Astrocyte (in vitro differentiated cells and primary cell): ENCODE measurements around the gene SHISA7. TPM values are rescaled to one million over a fixed set of nuclear protein-coding genes. Genes with fewer than 3 reads are reported as not detected.

Experiments used
- DNase-seq: peaks from one replicate; pipeline ENCODE4 v3.0.0-alpha.2; 2010; ENCODE audit warnings: low read depth
- FAIRE-seq: peaks from 2 replicates; lab custom pipeline; 2011; peaks lifted over from hg19 to GRCh38; lab: Jason Lieb, UNC
- H2AFZ ChIP-seq: 2 replicates; pipeline ENCODE4 v1.6.0; 2012; ENCODE audit warnings: low read depth, low read length, inconsistent platforms
- H3K27ac ChIP-seq: 2 replicates; pipeline ENCODE4 v1.5.1; 2011; ENCODE audit warnings: low read depth, low read length, inconsistent platforms
- H3K27me3 ChIP-seq: 2 replicates; pipeline ENCODE4 v1.6.0; 2011; ENCODE audit warnings: low read length, inconsistent platforms; ENCODE audit not compliant: insufficient read depth
- H3K36me3 ChIP-seq: 2 replicates; pipeline ENCODE4 v1.5.1; 2011; ENCODE audit warnings: low read length, inconsistent platforms; ENCODE audit not compliant: insufficient read depth
- H3K4me1 ChIP-seq: 2 replicates; pipeline ENCODE4 v1.5.1; 2011; ENCODE audit warnings: low read length, inconsistent platforms; ENCODE audit not compliant: insufficient read depth
- H3K4me2 ChIP-seq: 2 replicates; pipeline ENCODE4 v1.6.0; 2012; ENCODE audit warnings: low read length, inconsistent platforms
- H3K4me3 ChIP-seq: 2 replicates; pipeline ENCODE4 v1.5.1; 2011; ENCODE audit warnings: low read depth, mild to moderate bottlenecking, low read length, inconsistent platforms; ENCODE audit not compliant: insufficient read depth
- H3K79me2 ChIP-seq: 2 replicates; pipeline ENCODE4 v1.6.0; 2012; ENCODE audit warnings: mild to moderate bottlenecking, low read length, inconsistent platforms; ENCODE audit not compliant: insufficient read depth
- H3K9ac ChIP-seq: 2 replicates; pipeline ENCODE4 v1.6.0; 2012; ENCODE audit warnings: mild to moderate bottlenecking, low read length, inconsistent platforms
- H3K9me3 ChIP-seq: 2 replicates; pipeline ENCODE4 v1.5.1; 2012; ENCODE audit warnings: low read depth, mild to moderate bottlenecking, low read length, inconsistent platforms; ENCODE audit not compliant: insufficient read depth
- H4K20me1 ChIP-seq: 2 replicates; pipeline ENCODE4 v1.6.0; 2012; ENCODE audit warnings: low read length, inconsistent platforms; ENCODE audit not compliant: insufficient read depth
- H3K27ac Mint-ChIP-seq: one replicate; pipeline ENCODE4 v1.8.0; 2021; ENCODE audit warnings: mild to moderate bottlenecking, mixed read lengths; ENCODE audit not compliant: unreplicated experiment
- H3K27me3 Mint-ChIP-seq: one replicate; pipeline ENCODE4 v1.8.0; 2021; ENCODE audit warnings: low read depth, mixed read lengths; ENCODE audit not compliant: unreplicated experiment
- H3K36me3 Mint-ChIP-seq: one replicate; pipeline ENCODE4 v1.8.0; 2021; ENCODE audit warnings: low read depth, mixed read lengths; ENCODE audit not compliant: unreplicated experiment
- H3K4me1 Mint-ChIP-seq: one replicate; pipeline ENCODE4 v1.8.0; 2021; ENCODE audit warnings: low read depth, mixed read lengths; ENCODE audit not compliant: unreplicated experiment
- H3K4me3 Mint-ChIP-seq: one replicate; pipeline ENCODE4 v1.8.0; 2021; ENCODE audit warnings: mild to moderate bottlenecking, moderate library complexity, mixed read lengths; ENCODE audit not compliant: unreplicated experiment
- H3K9me3 Mint-ChIP-seq: one replicate; pipeline ENCODE4 v1.8.0; 2021; ENCODE audit warnings: mild to moderate bottlenecking, mixed read lengths; ENCODE audit not compliant: unreplicated experiment
- CTCF ChIP-seq: IDR thresholded peaks from 2 replicates; pipeline ENCODE4 v1.5.1; 2011; ENCODE audit warnings: low read depth, mild to moderate bottlenecking, inconsistent platforms, low read length, moderate library complexity; ENCODE audit not compliant: insufficient read depth
- EZH2 ChIP-seq: IDR thresholded peaks from 2 replicates; pipeline ENCODE4 v1.6.1; 2012; ENCODE audit warnings: mild to moderate bottlenecking, low read length, inconsistent platforms; ENCODE audit not compliant: insufficient read depth
- total RNA-seq: library from RNA; stranded (reverse); gene quantifications from 2 replicates; pipeline ENCODE4 v1.2.1, GENCODE V29; 2021

Gene SHISA7
- total RNA-seq, 1 donor from 2014 or later: 0.09 TPM

- Mint-ChIP-seq H3K9me3 (no peaks in the 10 kb centered on the region), H3K4me3 (peak overlapping the region; percentile 34), H3K4me1 (peaks cover 42% of the 10 kb centered on the region), H3K27me3 (no peaks in the 10 kb centered on the region), H3K27ac (no peak overlapping the region), H3K36me3 (peaks cover 24% of the 10 kb centered on the region)
- peaks cover 72% of the 10 kb centered on the region for H4K20me1 ChIP-seq
- FAIRE-seq: no peak
- no peak for TF ChIP-seq CTCF
- TF ChIP-seq EZH2: no peak
- H3K27me3 ChIP-seq: no peaks in the 10 kb centered on the region
- peaks cover 39% of the 10 kb centered on the region for H3K4me1 ChIP-seq
- no peaks in the 10 kb centered on the region for H3K9me3 ChIP-seq
- H3K36me3 ChIP-seq: peaks cover 30% of the 10 kb centered on the region
- H3K27ac ChIP-seq: no peak overlapping the region
- H3K4me3 ChIP-seq: no peak overlapping the region
- H3K4me2 ChIP-seq: no peak overlapping the region
- peaks cover 44% of the 10 kb centered on the region for H3K79me2 ChIP-seq
- no peak for DNase-seq
- no peak overlapping the region for H3K9ac ChIP-seq
- no peak overlapping the region for H2AFZ ChIP-seq
Observed at GRCh38 chr19:55391191-55391670, 51.9 kb downstream of the SHISA7 start.

- Mint-ChIP-seq H3K27me3 (no peaks in the 10 kb centered on the region), H3K27ac (peak overlapping the region; percentile 51), H3K36me3 (peaks cover 24% of the 10 kb centered on the region), H3K4me1 (peaks cover 42% of the 10 kb centered on the region), H3K4me3 (peak overlapping the region; percentile 58), H3K9me3 (no peaks in the 10 kb centered on the region)
- H3K27me3 ChIP-seq: no peaks in the 10 kb centered on the region
- TF ChIP-seq CTCF: no peak
- no peak for TF ChIP-seq EZH2
- no peak overlapping the region for H3K27ac ChIP-seq
- no peaks in the 10 kb centered on the region for H3K9me3 ChIP-seq
- H3K9ac ChIP-seq: no peak overlapping the region
- H3K79me2 ChIP-seq: peaks cover 50% of the 10 kb centered on the region
- H3K4me3 ChIP-seq: no peak overlapping the region
- no peak overlapping the region for H2AFZ ChIP-seq
- peaks cover 39% of the 10 kb centered on the region for H3K4me1 ChIP-seq
- DNase-seq: no peak
- no peak for FAIRE-seq
- H4K20me1 ChIP-seq: peaks cover 76% of the 10 kb centered on the region
- H3K4me2 ChIP-seq: peak overlapping the region; percentile 97
- peaks cover 30% of the 10 kb centered on the region for H3K36me3 ChIP-seq
Observed at GRCh38 chr19:55390461-55390880, 52.6 kb downstream of the SHISA7 start.
